GM21786 (cell line): ENCODE measurements around the gene CDKN2B.
"Not testable (repeated sequence)": the region's sequence is repeated elsewhere in the genome, so short reads cannot be mapped to it uniquely, and the experiment has no call there.

Experiments used
- ATAC-seq: cut with Tn5 transposase; IDR thresholded peaks from one replicate; pipeline ENCODE4 v1.9.1; 2021; ENCODE audit not compliant: unreplicated experiment

The CDKN2B gene

DNA sequence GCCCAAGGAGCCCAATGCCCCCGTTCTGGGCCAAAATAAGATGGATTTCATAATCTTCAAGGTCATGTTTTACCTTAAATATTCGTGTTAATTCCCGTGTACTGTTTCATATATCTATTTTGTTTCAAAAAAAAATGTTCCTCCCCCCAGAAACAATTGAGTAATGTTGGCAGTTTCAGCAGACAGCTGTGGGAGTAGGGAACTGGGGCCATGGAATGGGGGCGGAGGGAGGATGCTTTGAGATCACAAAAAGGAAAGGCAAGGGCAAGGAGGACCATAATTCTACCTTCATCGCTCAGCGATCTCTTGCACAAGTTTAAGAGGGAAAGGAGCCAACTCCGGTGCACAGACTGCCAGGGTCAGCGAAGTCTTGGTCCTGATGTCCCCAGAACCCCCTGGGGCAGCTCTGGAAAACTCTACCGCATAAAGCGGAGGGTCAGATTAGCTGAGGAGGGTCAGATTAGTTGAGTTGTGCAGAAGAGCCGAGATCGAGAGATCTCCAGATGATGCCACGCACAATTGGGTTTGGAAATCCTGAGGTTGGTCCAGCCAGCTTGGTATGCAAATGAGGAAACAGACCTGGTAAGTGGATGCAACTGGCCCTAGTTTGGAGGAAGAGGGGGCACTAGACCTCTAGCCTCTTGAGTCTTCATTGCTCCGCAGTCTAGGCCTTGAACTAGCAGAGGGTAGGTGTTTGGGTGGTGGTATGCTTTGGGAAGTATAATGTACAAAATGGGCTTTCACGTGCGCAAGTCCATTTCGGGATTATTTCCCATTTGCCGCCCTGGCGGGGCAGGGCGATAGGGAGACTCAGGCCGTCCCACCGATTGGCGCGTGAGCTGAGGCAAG, 38.9 kb downstream of the CDKN2B start:
- no peak for ATAC-seq

DNA sequence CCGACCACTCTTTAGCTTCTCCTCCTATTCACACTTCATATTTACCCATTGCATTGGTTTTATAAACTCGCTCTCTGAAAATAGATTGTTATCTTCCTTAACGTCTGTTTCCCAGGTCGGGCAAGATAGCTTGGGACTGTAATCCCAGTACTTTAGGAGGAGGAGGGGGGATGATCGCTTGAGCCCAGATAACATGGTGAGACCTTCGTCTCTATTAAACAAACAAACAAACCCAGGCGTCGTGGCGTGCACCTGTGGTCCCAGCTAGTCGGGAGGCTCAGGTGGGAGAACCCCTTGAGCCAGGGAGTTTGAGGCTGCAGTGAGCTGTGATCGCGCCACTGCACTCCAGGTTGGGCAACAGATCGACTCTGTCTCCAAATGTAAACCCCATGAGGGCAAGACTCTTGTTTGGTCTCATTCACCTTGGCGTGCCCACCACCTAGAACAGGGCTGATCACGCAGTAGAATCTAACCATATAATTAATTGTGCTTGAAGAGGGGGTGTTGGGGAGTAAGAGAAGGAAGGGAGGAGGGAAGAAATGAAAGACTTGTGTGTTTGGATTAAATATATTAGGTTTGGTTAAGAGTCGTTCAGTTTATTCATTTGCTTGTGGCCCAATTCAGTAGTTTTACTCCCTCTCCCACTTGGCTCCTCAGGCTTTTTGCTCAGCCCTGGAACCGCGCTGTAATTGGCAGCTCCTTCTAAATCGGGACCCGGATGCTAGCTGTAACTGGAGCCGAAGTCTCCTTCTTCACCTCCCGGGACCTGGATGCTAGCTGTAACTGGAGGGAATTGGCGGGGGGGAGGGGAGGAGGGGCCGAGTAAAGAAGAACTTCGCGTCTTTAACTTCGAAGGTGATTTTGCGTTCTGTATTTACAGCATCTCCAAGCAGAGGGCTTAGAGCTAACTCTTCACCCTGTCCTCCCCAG, 39.8 kb downstream of the CDKN2B start:
- no peak for ATAC-seq

DNA sequence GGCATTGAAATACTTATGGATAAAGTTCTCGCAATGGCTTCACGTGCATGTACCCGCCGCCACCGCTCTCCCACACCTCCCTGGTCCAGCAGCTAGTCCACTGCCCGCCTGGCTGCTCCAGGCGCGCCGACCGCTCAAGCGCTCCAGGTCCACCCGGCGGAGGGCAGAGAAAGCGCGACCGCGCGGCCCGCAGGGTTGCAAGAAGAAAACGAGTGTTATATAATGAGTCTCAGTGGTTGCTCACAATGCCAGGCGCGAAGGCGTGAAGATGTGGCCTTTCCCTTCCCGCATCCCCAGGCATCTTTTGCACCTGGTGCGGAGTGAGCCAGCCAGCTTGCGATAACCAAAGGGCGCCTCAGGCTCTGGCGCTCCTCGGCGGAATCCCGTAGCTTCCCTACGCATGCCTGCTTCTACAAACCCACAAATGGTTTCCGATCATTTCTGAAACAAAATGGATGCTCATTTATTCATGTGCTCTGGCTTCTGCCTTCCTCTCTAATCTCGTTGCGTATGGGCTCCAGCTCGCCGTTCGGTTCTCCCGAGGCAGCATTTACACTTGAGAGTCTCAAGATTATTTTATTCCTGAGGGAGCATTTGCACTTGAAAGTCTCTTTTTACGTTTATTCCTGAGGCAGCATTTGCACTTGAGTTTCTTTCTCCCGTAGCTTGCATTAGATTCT, 40.6 kb downstream of the CDKN2B start:
- no peak for ATAC-seq

DNA sequence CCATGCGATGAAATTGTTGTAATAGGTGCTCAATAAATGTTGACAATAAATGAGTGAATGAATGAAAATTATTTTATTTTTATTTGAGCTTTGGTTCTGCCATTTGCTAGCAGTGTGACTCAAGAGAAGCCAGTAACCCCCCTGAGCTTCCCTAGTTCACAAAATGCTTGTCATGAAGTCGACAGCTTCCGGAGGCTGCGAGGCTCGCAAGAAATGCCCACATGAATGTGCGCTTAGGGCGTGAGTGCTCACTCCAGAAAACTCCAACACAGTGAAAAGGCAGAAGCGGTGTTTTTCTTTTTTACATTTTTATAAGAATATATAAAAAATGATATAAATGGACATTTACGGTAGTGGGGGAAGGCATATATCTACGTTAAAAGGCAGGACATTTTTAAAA, 41.4 kb downstream of the CDKN2B start:
- ATAC-seq, result no peak

DNA sequence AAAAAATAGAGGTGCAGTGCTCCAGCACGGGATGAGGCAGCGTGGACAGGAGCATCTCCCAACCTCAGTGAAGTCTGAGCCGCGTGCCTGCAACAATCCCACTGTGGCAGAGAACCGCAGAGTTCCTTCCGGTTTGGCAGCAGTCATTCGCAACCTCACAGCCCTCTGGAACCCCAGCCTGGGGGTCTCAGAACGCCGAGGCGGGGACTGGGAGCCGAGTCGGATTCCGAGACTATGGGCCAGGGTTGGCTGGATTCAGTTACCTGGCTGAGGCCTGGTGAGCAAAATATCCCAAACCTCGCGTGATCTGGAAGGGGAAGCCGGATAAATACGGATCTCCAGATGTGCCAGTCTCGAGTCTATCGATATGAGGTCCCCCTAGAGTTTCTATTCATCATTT, 41.9 kb downstream of the CDKN2B start:
- no peak for ATAC-seq

DNA sequence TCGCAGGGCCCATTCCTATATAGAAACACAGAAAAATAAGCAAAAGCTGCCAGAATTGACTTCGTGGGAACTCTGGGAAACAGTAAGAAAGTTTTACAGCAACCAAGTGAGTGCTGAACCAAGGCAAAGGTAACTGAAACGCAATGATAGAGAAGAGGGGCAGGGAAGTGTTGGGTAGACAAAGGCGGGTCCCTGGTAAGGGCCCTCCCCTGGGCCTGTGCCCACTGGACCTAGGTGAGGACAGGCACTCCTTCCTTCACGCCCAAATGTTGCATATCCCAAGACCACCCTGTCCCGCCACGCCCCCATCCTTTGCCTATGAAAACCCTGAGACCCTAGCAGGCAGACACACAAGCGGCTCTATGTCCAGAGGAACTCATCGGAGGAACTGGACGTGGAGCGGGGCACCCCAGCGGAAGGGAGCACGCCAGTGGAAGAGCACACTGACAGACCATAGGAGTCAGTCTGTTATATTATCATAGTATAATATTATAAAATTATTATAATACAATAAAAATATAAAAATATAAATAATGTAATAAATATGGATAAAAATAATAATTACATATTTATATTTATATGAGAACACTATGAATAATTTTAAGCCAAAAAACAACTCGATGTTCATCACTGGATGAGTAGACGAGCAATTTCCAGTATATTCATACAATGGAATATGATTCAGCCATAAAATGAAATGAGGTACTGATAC, 42.8 kb downstream of the CDKN2B start:
- no peak for ATAC-seq

DNA sequence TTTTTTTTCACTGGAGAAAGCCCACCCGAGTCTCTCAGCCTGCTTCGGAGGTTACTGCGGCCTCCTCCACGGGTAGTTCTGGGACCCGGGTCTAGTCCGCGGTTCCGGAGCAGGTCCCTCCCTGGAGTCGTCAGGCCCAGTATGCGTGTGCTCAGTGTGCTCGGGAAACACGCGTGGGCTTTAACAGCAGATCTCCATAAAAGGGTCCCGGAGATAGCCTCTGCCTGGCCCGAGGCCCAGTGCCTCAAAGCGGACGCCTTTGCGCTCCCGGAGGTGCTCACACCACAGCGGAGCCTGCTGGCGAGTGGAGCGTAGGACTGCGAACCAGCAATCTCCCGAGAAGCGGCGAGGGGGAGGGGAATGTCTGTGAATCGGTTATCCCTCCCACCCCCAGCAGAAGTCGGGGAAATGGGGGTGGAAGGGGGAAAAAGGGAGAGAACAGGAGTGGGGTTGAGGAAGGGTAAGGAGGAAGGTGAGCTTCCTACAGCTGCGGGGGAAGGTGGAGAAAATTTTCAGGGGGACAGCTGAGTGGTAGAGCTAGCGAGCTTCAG, 43.6 kb downstream of the CDKN2B start:
- peak; percentile 87 for ATAC-seq

DNA sequence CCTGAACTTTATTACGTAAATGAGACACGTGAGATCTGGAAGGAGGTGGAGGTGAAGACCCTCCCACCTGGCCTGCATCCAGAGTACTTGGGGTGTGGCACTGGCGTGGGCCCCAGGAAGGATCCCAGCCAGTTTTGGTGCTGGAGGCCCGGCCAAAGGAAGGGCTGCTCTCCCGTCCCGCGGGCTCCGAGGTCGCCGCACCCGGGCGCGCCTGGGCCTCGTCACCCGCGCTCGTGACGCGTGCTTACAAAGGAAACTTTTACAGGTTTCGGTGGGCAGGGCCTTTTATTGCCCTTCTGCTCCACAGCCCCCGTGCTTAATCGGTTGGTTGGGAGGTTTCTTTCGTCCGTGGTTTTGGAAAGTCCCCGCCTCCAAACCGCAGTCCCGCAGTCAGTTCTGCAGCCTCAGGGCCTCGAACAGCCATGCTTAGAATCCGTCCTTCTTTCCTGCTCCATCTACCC, 44.1 kb downstream of the CDKN2B start:
- peak; percentile 38 for ATAC-seq

DNA sequence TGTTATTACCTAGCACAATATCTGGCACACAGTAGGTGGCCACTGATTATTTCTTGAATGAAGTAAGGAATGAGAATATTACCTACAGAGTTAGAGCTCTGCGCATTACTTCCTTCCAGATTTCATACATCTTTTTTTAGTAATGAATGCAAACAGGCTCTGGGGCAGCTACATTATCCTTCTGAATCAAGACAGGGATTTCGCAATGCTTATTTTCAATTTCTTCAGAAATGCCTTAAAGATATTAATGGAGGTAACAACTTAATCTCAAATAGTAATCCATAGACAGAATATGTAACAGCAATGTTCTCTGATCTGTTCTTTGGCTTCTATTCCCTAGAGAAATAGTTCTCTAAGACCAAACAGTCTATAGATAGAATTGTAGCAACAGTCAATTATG, 47.5 kb downstream of the CDKN2B start:
- no peak for ATAC-seq

DNA sequence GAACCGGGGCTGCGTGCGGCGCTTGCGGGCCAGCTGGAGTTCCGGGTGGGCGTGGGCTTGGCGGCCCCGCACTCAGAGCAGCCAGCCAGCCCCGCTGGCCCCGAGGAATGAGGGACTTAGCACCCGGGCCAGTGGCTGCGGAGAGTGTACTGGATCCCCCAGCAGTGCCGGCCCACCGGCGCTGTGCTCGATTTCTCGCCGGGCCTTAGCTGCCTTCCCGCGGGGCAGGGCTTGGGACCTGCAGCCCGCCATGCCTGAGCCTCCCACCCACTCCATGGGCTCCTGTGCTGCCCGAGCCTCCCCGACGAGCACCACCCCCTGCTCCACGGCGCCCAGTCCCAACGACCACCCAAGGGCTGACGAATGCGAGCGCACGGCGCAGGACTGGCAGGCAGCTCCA, 49.8 kb downstream of the CDKN2B start:
- ATAC-seq, result not testable (repeated sequence)

DNA sequence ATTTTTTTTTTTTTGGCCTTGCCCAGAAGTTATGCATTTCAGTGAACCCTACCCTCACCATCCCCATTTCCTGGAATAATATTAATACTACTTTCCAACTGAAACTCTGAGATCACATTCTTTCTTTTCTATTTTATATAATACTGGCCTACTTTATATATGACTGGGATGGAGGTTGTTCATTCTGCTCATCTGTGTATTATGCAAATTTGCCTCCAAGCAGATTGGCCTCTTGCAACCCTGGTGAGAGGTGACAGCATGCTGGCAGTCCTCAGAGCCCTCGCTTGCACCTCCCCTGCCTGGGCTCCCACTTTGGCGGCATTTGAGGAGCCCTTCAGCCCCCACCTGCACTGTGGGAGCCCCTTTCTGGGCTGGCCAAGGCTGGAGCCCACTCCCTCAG, 50.3 kb downstream of the CDKN2B start:
- ATAC-seq, result no peak
